Naive thymus-derived CD8-positive, alpha-beta T cell (primary cell): ENCODE results near the gene TSKU. TPM values are rescaled to one million over a fixed set of nuclear protein-coding genes. Genes with fewer than 3 reads are reported as not detected.
A peak's percentile ranks its signal among the peaks of the same experiment; 100 is the strongest.
"Not testable (repeated sequence)": the region's sequence is repeated elsewhere in the genome, so short reads cannot be mapped to it uniquely, and the experiment has no call there.

Source experiments
- ATAC-seq, 2 donors: fragments of 150-1000 bp; cut with Tn5 transposase in 1 of 2; sonication (Bioruptor Pico), chemical (Tn5 transposase) in 1 of 2; 1 replicate in 1 of 2; 2 replicates in 1 of 2; pipeline ENCODE4 v1.10.0; 2021; ENCODE audit warnings: mild to moderate bottlenecking in 2 of 2, moderate library complexity in 2 of 2
- POLR2A ChIA-PET: fragments of 350-600 bp; sonication (Branson Sonifier 250); formaldehyde crosslinking; loops from one replicate; lab custom pipeline; 2021; ENCODE audit warnings: antibody characterized with exemption; lab: Charles Lee
- DNase-seq, 10 donors: peaks; one replicate each; pipeline versions ENCODE4 v3.0.0 to v3.0.0-alpha.2; 2020 to 2022
- H3K27ac Mint-ChIP-seq, 10 donors: one replicate each; pipeline ENCODE4 v1.8.0; 2020 to 2022; ENCODE audit warnings: mild to moderate bottlenecking in 10 of 10, mixed read lengths in 10 of 10, moderate library complexity in 4 of 10, inconsistent platforms in 1 of 10
- H3K27me3 Mint-ChIP-seq, 5 donors: one replicate each; pipeline ENCODE4 v1.8.0; 2021 to 2022; ENCODE audit warnings: mixed read lengths in 5 of 5
- H3K36me3 Mint-ChIP-seq, 3 donors: one replicate each; pipeline ENCODE4 v1.8.0; 2020 to 2022; ENCODE audit warnings: mixed read lengths in 3 of 3, mild to moderate bottlenecking in 2 of 3, inconsistent platforms in 1 of 3
- H3K4me1 Mint-ChIP-seq, 4 donors: one replicate each; pipeline ENCODE4 v1.8.0; 2021 to 2022; ENCODE audit warnings: mixed read lengths in 4 of 4
- H3K4me3 Mint-ChIP-seq, 10 donors: one replicate each; pipeline ENCODE4 v1.8.0; 2020 to 2022; ENCODE audit warnings: mild to moderate bottlenecking in 10 of 10, mixed read lengths in 10 of 10, moderate library complexity in 6 of 10, inconsistent platforms in 1 of 10
- H3K9me3 Mint-ChIP-seq, 9 donors: one replicate each; pipeline ENCODE4 v1.8.0; 2020 to 2022; ENCODE audit warnings: mixed read lengths in 9 of 9, mild to moderate bottlenecking in 3 of 9, inconsistent platforms in 1 of 9, moderate library complexity in 1 of 9
- polyA plus RNA-seq, 3 donors: library from polyadenylated mRNA; unstranded; fragments of 300-500 nt; fragmentation: Illumina TruSeq; gene quantifications; one replicate each; pipeline ENCODE4 v1.2.3, GENCODE V29; 2021
- total RNA-seq, 8 experiments: library from RNA in 2 of 8; stranded (reverse) in 2 of 8; gene quantifications; one replicate each; pipeline ENCODE4 v1.2.3 and lab custom pipeline; 2021 to 2026

Gene TSKU
- total and polyA plus RNA-seq, 5 experiments from 2014 or later = not detected

- H3K27ac Mint-ChIP-seq = peak overlapping the region in 1 of 10 donors; percentile 11
- H3K4me3 Mint-ChIP-seq = no peak overlapping the region
- H3K27me3 Mint-ChIP-seq = peaks cover 9 to 34% (median 17%) of the 10 kb centered on the region in 5 donors
- H3K36me3 Mint-ChIP-seq = peaks cover 0 to 2% (median 0%) of the 10 kb centered on the region in 3 donors
- POLR2A ChIA-PET = no interaction called here
- DNase-seq (no peak), ATAC-seq (no peak)
- peaks cover 0 to 4% (median under 1%) of the 10 kb centered on the region in 4 donors for H3K4me1 Mint-ChIP-seq
- peaks cover 0 to 3% (median 0%) of the 10 kb centered on the region in 9 donors for H3K9me3 Mint-ChIP-seq
These were observed 4.9 kb downstream of the TSKU start for GRCh38 chr11:76787911-76788596.

- H3K27me3 Mint-ChIP-seq = peaks cover 9 to 34% (median 17%) of the 10 kb centered on the region in 5 donors
- peaks cover 0 to 4% (median 0%) of the 10 kb centered on the region in 4 donors for H3K4me1 Mint-ChIP-seq
- H3K4me3 Mint-ChIP-seq = no peak overlapping the region
- H3K9me3 Mint-ChIP-seq = peaks cover 0 to 3% (median 0%) of the 10 kb centered on the region in 9 donors
- peaks cover 0 to 2% (median 0%) of the 10 kb centered on the region in 3 donors for H3K36me3 Mint-ChIP-seq
- ATAC-seq (no peak), DNase-seq (no peak)
- H3K27ac Mint-ChIP-seq = peak overlapping the region in 1 of 10 donors; percentile 11
- POLR2A ChIA-PET = no interaction called here
These were observed 5.7 kb downstream of the TSKU start for GRCh38 chr11:76788661-76789442.

- DNase-seq = no peak
- no peak for ATAC-seq
These were observed 6.2 kb downstream of the TSKU start for GRCh38 chr11:76789443-76789719.

GRCh38 chr11:76790251-76790650 is 7.1 kb downstream of the TSKU start:
- POLR2A ChIA-PET = no interaction called here
- DNase-seq (no peak), ATAC-seq (no peak)
- peaks cover 7 to 26% (median 11%) of the 10 kb centered on the region in 5 donors for H3K27me3 Mint-ChIP-seq
- no peaks in the 10 kb centered on the region for H3K4me1 Mint-ChIP-seq
- peaks cover 0 to 2% (median 0%) of the 10 kb centered on the region in 3 donors for H3K36me3 Mint-ChIP-seq
- no peak overlapping the region for H3K27ac Mint-ChIP-seq
- H3K9me3 Mint-ChIP-seq = peaks cover 0 to 3% (median 0%) of the 10 kb centered on the region in 9 donors
- no peak overlapping the region for H3K4me3 Mint-ChIP-seq

More at GRCh38 chr11:76789443-76789719, 6.2 kb downstream of the TSKU start:
- H3K4me1 Mint-ChIP-seq = peaks cover 0 to 4% (median 0%) of the 10 kb centered on the region in 4 donors
- POLR2A ChIA-PET = no interaction called here
- no peak overlapping the region for H3K27ac Mint-ChIP-seq
- H3K4me3 Mint-ChIP-seq = no peak overlapping the region
- peaks cover 0 to 3% (median 0%) of the 10 kb centered on the region in 9 donors for H3K9me3 Mint-ChIP-seq
- H3K36me3 Mint-ChIP-seq = peaks cover 0 to 2% (median 0%) of the 10 kb centered on the region in 3 donors
- peaks cover 9 to 34% (median 17%) of the 10 kb centered on the region in 5 donors for H3K27me3 Mint-ChIP-seq

GRCh38 chr11:76791002-76791770 is 8.0 kb downstream of the TSKU start:
- DNase-seq, POLR2A ChIA-PET, H3K4me1 Mint-ChIP-seq, ATAC-seq, H3K36me3 Mint-ChIP-seq, H3K9me3 Mint-ChIP-seq, H3K4me3 Mint-ChIP-seq, H3K27ac Mint-ChIP-seq: not testable (repeated sequence)
- H3K27me3 Mint-ChIP-seq = peaks cover under 1 to 17% (median 4%) of the 10 kb centered on the region in 5 donors

GRCh38 chr11:76791861-76792260 is 8.7 kb downstream of the TSKU start:
- no peak for ATAC-seq
- peaks cover 0 to 3% (median 0%) of the 10 kb centered on the region in 9 donors for H3K9me3 Mint-ChIP-seq
- H3K27me3 Mint-ChIP-seq = peaks cover 0 to 10% (median under 1%) of the 10 kb centered on the region in 5 donors
- no peaks in the 10 kb centered on the region for H3K4me1 Mint-ChIP-seq
- peaks cover 0 to 2% (median 0%) of the 10 kb centered on the region in 3 donors for H3K36me3 Mint-ChIP-seq
- no peak overlapping the region for H3K27ac Mint-ChIP-seq
- H3K4me3 Mint-ChIP-seq = no peak overlapping the region
- DNase-seq = no peak
- POLR2A ChIA-PET = no interaction called here

- DNase-seq = no peak
These were observed 9.5 kb downstream of the TSKU start for GRCh38 chr11:76792505-76793264.

DNA sequence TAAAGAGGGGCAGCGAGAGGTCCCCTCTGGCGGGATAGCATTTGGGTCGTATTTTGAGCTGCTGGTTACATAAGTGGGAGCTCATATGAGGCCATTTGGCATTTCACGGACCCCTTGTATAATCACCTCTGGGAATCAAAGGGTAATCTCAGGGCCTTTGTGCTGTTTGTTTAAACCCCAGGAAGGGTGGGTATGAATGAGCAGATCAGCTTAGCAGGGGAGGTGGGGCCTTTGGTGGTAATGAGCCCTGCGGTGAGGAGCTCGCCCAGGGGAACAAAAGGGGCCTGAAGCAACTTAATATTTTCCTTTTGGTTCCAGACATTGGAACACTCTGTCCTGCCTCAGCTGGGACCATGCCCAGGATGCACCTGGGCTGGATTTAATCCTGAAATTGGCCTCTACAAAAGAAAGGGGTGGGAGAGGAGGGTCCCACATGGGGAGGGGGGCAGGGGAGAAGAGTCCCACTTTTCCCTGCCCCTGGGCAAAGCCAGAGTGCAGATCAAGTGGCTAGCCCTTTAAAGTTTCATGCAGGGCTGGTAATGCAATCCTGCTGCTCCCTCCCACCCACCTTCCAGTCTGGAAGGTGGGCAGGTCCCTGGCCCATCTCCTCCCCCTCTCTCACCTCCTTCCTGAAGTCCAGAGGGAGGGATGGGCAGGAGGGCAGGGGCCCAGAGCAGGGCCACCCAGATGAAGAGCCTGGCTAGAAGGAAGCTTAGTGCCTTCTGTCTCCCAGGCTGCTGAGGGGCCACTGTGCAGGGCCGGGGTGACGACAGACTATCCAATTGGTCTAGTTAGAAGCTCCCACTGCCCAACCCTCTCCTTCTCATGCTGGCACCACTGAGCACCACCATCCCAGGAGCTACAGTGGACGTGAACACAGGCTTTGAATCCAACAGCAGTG is 10.5 kb downstream of the TSKU start:
- Mint-ChIP-seq H3K4me1 (peaks cover 0 to 5% (median 2%) of the 10 kb centered on the region in 4 donors), H3K4me3 (no peak overlapping the region), H3K27me3 (no peaks in the 10 kb centered on the region), H3K27ac (no peak overlapping the region), H3K9me3 (peaks cover 0 to 3% (median 0%) of the 10 kb centered on the region in 9 donors), H3K36me3 (peaks cover 0 to 2% (median 0%) of the 10 kb centered on the region in 3 donors)
- DNase-seq (no peak), ATAC-seq (no peak)
- POLR2A ChIA-PET = no interaction called here

More at GRCh38 chr11:76792505-76793264, 9.5 kb downstream of the TSKU start:
- Mint-ChIP-seq H3K9me3 (peaks cover 0 to 3% (median 0%) of the 10 kb centered on the region in 9 donors), H3K27ac (peak overlapping the region in 1 of 10 donors; percentile 5), H3K27me3 (peaks cover 0 to 2% (median 0%) of the 10 kb centered on the region in 5 donors), H3K4me1 (no peaks in the 10 kb centered on the region), H3K36me3 (peaks cover 0 to 2% (median 0%) of the 10 kb centered on the region in 3 donors), H3K4me3 (no peak overlapping the region)
- POLR2A ChIA-PET = no interaction called here
- ATAC-seq = no peak

DNA sequence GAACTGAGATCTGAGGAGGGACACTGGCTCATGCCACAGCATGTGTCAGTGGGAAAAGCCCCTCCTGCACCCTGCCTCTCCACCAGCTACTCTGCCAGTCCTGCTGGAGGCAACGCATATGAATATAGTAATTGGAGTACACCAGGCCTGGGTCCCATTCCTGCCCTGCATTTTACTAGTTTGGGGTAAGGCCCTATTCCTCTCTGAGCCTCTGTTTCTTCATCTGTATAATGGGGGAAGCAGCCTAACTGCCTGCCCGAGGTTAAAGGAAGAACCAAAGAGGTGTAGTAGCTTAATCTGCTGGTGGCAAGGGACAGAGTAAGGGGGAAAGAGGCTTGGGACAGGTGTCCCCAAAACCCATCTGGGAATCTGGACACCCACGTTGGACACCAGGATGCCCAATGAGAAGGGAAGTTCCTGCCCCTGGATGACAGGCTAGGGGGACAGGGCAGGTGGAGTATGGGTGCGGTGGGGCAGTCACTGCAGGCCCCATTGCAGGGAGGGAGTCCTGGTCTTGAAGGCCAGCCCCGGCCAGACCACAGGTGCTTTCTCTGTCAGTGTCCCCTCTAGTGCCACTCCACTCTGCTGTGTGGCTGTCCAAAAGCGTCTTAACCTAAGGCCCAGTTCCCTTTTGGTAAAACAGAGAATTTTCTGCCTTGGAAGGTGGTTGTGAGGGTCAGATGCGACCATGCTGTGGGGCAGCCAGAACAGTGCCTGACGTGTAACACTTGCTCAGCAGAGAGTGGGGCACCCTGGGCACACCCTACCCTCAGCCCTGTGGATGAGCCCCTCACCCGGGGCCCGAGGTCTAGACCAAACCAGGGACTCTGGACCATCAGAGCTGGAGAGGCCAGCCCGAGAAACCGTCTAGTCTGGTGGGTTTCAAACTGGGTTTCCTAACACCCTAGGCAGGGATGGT is 11.5 kb downstream of the TSKU start:
- POLR2A ChIA-PET = no interaction called here
- DNase-seq (no peak), ATAC-seq (no peak)
- H3K4me3 Mint-ChIP-seq = no peak overlapping the region
- peaks cover 0 to 3% (median 0%) of the 10 kb centered on the region in 9 donors for H3K9me3 Mint-ChIP-seq
- no peaks in the 10 kb centered on the region for H3K27me3 Mint-ChIP-seq
- H3K4me1 Mint-ChIP-seq = peaks cover 0 to 13% (median 6%) of the 10 kb centered on the region in 4 donors
- peak overlapping the region in 1 of 10 donors; percentile 15 for H3K27ac Mint-ChIP-seq
- peaks cover 0 to 2% (median 0%) of the 10 kb centered on the region in 3 donors for H3K36me3 Mint-ChIP-seq

DNA sequence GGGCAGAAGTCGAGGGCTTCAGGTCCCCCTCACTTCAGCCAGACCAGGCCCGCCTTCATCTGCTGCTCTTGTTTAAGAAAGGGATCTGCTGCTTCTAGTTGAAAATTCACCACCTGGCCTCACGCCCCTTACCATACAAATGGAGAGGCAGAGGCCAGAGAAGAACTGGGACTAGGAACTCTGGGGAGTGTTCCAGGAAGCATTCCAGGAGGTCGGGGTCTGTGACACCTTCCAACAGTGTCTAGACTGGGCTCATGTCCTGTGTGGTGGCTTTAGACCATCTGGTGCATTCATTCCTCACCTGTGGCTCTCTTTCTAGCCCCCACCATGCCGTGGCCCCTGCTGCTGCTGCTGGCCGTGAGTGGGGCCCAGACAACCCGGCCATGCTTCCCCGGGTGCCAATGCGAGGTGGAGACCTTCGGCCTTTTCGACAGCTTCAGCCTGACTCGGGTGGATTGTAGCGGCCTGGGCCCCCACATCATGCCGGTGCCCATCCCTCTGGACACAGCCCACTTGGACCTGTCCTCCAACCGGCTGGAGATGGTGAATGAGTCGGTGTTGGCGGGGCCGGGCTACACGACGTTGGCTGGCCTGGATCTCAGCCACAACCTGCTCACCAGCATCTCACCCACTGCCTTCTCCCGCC is 12.3 kb downstream of the TSKU start:
- ATAC-seq (no peak), DNase-seq (no peak)
- H3K27ac Mint-ChIP-seq = no peak overlapping the region
- peaks cover 0 to 15% (median 6%) of the 10 kb centered on the region in 4 donors for H3K4me1 Mint-ChIP-seq
- POLR2A ChIA-PET = no interaction called here
- H3K4me3 Mint-ChIP-seq = no peak overlapping the region
- peaks cover 0 to 2% (median 0%) of the 10 kb centered on the region in 5 donors for H3K27me3 Mint-ChIP-seq
- H3K36me3 Mint-ChIP-seq = peaks cover 0 to 2% (median 0%) of the 10 kb centered on the region in 3 donors
- H3K9me3 Mint-ChIP-seq = peaks cover 0 to 3% (median 0%) of the 10 kb centered on the region in 9 donors
